GM19035 (cell line): ENCODE results near the gene CD99L2.

Experiments
- ATAC-seq: cut with Tn5 transposase; IDR thresholded peaks from one replicate; pipeline ENCODE4 v1.9.1; 2021; ENCODE audit not compliant: unreplicated experiment

The CD99L2 gene

DNA sequence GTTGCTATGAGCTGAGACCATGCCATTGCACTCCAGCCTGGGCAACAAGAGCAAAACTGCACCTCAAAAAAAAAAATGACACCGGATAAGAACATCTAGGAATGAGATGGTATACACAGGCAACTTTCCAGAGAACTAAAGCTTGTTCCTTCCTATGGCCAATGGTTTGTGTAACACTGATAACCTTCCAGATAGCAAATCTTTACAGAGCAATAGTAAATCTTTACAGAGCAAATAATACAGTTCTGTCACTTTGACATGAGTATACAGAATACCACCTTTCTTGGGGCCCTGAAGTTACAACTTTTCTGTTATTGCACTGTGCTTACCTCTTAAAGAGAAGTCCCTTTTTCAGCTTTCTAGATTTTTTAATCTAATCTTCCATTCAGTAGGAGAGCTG lies 91.6 kb downstream of the CD99L2 start:
- no peak for ATAC-seq

DNA sequence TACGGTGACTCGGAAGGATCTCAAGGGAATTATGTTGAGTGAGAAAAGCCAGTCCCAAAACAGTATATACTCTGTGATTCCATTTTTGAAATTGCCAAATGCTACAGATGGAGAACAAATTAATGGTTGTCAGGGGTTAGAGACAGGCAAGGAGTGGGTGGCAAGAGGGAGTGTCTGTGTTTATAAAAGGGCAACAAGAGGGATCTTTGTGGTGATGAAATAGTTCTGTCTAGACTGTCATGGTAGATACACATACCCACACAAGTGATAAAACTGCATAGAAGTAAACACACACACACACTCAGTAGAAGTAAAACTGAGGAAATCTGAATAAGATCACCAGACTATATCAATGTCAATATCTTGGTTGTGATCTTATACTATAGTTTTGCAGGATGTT lies 92.7 kb downstream of the CD99L2 start:
- no peak for ATAC-seq

DNA sequence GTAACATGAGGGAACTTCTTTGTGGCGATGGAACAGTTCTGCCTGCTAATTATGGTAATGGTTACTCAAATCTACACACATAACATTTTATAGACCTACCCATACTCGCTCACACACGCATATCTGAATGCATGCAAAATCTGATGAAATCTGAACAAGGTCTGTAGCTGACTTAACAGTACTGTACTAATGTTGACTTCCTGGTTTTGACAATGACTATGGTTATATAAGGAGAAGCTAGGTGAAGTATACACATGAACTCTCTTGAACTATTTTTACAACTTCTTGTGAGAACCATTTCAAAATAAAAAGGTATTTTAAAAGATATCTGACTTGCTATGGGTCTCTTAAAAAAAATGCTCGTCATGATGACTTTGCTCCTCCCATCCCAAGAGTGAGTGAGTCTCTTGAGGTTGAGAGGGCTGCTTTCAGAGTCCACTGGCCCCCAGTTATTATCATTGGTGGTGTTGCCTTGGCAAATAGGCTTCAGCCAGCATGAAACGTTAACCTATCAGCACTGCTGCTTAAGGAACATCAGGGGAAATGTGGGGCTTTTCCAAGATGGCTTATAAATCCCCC lies 105.4 kb downstream of the CD99L2 start:
- ATAC-seq = no peak

DNA sequence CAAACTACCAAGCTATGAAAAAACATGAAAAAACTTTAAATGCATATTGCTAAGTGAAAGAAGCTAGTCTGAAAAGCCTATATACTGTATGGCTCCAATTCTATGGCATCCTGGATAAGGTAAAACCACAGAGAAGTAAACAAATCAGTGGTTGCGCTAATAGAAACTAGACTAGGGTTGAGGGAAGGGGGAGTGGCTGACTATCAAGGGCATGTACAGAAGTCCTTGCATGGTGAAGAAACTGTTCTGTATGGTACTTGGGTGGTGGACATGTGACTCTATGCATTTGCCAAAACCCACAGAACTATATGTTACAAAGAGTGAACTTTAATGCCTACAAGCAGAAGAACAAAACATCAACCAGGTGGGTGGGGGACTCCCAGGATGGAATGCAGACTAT lies 108.4 kb downstream of the CD99L2 start:
- peak; percentile 60 for ATAC-seq

DNA sequence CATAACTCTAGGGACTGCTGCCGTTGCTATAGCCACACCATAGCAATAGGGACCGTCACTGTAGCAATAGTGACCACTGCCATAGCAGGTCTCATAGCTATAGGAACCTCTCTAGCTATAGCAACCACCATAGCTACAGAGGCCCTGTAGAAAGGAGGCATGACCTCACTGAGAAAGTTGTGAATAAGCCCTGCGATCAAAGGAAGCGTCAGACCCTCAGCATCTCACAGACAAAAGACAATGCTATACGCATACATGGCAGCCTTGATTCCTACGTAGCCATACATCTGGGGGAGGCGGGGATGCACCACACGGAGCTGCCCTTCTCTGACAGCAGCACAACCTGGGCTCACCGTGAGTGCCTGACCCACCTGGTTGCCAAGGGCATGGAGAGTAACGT lies 116.8 kb downstream of the CD99L2 start:
- ATAC-seq = no peak

DNA sequence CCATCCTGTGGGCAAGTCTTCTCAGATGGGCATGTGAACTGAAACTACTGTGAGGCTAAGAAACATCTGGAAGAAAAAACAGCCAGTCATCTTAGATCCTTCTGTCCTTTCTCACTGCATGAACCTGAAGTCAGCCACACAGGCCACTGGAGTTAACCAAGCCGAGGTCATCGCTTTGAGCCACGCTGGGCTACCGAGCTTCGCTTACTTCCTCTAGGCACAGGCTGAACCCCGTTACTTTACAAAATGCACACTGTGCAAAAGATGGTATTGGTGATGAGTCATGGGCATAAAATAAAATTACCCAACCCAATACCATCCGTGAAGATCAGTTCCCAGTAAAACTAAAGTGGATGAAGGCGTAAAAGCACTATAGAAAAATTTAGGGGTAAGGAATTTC lies 119.1 kb downstream of the CD99L2 start:
- ATAC-seq = no peak

DNA sequence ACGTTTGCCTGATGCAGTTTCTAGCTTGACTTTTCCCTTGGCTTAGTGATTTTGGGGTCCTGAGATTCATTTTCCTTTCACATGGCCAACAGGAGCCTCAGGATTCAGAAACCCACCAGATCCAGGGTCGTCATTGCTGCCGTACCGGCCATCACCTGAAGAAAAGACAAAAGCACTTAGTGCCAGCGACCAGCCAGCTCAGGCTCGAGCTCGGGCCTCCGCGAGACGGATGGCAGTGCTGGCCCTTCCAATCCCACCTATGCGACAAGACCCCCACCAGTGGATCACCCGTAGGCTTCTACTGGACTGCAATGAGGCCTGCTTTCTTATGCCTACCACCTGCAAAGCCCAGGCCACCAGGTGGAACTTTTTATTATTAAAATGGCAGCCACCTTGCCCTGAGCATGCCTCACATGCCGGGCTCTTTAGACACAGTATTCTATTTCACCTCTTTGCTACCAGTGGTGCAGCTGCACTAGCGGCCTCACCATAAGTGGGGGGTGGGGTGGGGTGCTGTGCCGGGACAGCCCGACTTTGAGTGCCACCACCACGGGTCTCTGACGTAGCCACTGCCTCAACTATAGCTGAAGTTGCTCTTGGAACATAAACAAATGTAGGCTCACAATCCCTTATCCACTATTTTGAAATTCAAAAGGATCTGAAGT lies 121.0 kb downstream of the CD99L2 start:
- ATAC-seq = no peak

DNA sequence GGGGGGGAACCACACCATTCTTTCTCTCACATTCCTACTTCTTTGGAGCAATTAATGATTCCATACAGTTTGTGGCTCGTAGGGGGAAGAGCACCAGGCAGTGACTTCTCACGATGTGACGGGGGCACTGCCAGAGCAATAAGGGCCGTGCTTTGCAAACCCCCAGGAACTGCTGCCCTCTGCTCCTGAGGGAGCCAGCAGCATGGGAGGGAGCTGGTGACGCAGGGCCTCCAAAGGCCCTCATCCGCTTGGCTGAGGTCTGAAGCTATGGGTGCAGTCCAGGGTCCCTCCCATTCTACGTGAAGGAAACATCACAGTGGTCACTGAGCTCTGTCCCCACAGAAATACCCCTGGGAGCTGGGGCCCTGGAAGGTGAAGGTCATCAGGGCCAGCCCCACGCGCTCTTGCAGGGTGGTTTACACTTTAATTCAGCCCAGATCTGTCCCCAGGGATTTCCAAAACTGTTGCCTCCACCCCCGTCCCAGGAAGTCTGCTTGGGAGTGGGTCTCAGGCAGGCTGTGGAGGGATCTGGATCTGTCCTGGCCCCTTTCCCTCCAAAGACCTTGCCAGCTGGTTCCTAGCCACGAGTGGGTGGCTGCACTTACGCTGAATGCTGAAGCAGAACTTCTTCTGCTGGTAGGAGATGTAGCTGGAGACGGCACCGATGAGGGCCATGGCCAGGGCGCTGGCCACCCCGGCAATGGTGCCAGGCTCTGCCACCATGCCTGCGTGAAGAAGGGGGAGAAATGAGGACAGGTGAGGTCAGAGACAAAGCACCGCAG lies 122.7 kb downstream of the CD99L2 start:
- no peak for ATAC-seq

DNA sequence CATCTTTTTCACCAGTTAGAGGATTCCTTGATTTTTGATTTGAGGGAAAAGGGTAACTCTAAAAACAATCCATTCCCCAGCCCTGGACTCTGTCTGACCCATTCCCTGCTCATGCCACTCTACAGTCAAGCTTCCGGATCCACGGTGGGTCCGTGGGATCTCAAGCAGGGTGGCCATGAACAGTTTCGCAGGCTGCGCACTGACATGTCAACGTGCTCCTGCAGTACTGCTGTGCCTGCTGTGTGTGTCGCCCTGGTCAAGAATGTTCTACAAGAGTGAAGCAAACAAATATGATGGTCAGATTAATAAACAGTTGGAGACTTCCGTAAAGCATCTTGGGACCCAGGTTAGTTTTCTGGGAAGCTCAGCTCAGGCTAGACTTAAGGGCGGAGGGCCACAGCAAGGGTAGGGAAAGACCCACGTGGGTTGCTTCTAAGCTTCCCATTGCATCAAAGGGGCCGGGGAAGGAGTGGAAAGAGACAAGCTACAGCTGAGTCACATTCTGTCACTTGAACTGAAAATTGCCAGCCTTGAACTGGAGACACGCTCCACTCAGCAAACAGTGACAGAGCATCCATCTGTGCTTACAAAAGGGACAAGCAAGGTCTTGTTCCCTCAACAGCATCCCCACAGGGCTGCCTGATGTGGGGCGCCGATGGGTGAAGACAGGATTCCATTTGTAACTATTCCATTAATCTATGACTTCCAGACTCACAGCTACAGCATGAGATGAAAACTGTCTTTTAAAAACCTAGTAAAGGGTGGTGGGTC lies 123.5 kb downstream of the CD99L2 start:
- ATAC-seq = no peak

DNA sequence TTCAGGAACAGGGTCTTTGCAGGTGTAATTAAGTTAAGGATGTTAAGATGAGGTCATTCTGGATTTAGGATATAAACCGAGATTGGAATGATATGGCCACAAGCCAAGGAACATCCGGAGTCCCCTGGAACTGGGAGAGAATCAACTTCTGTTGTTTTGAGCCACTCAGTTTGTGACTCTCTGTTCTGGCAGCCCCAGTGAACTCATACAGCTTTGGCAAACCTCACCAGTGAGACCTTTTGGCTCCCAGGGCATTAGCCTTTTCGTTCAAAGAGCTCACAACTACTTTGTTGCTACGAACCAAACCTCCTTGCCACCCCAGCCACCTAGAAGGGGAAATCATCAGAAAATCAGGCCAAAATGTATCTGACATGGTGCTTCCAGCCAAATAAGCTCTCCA lies 124.8 kb downstream of the CD99L2 start:
- ATAC-seq = no peak

DNA sequence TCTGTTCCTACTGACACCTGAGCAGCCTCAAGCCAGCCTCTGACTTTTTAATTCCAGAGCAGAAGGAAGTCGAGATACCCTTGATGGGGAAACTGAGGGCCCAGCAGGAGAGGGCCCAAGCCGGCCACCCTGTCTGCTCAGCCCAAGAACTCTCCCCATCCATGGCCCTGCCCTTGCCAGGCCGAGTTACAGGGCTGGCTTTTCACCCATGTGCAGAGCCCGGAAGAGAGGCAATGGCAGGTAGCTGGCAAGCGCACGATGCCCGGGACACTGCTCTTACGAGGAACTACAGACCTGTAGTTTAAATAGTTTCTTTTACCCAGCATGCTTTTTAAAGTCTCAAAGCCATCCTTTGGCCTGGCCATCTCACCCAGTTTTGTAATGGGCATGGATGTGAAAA lies 125.4 kb downstream of the CD99L2 start:
- ATAC-seq = no peak

DNA sequence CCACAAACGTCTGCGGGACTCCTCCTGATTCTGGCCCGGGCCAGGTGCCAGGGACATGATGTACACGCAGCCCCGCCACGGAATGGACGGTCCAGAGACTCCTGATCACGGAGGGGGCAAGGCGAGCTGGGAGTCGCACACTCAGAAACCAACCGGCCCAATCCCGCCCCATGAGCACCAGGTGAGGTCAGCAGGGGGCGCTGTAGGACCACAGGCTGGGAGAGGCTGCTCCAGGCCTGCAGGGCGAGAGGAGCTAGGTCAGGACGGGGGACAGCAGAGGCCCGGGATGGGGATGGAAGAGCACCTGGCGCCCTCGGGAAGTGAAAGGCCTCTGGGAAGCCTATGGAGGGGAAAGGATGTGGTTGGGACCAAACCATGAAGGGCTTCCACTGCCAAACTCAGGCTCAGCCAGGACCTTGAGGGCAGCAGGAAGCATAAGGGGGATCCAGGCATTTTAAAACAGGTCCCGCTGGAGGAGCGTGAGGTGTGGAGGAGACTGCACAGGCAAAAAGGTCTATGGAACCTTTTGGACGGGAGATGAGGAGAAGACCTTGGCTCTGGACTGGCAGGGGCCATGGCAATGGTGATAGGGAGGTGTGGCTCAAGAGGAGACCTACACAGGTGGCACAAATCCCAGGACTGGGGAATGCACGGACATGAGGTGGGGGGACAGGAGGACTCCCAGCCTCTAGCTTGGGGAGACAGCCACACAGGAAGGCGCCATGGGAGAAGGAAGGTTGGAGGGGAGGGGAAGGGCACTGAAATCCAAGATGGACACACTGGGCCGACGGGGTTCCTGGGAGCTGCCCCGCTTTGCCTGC lies 126.1 kb downstream of the CD99L2 start:
- peak; percentile 84 for ATAC-seq

DNA sequence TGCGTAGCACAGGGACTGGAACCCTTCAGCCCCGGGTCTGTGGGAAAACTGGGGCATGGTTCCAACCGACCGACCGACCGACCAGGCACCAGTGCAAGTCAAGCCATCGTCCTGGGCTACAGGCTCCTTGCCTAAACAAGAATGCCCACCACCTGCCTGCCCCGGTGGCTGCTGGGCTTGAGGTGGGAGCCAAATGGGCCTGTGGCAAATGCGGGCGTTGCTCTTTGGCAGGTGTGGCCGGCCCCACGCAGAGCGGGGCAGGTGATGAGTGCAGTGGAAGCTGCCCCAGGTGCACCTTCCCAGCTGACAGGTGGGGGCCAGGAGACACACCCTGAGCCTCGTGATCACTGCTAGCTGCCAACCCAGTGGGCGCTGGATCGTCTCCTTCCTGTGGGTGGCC lies 127.4 kb downstream of the CD99L2 start:
- no peak for ATAC-seq

DNA sequence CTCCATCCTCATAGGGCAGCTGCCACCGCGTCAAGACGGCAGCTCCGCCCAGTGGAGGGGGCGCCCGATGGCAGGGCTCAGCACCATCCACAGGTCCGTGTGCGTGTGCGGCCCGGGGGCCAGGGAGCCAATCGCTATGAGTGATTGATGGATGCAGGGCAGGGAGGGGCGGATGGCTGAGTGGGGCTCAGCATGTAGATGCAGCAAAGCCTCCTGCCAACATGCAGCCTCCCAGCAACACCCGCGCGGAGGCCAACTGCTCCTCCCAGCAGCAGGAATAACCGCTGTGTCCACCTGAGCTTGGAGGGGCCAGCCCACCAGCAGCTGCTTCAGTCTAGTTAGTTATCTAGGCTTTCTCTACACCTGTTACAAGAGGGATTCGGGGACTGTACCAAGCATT lies 127.8 kb downstream of the CD99L2 start:
- no peak for ATAC-seq

DNA sequence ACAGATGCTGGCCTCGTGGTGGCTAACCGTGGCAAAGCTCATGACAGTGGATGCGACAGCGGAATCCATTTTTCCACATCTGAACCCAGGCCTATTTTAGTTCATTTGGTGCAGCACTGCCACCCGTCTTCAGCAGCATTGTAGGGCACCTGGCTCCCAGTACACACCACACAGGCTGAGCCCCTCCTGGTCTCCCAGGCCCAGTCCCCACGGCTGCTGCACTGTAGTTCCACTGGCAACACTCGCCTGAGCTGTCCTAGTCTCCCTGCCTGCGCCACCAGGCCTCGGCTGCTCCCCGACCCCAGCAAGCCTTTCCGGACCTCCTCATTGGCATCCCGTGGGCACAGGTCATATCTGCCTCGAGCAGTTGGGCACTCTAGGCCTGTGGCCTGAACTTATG lies 129.1 kb downstream of the CD99L2 start:
- no peak for ATAC-seq

DNA sequence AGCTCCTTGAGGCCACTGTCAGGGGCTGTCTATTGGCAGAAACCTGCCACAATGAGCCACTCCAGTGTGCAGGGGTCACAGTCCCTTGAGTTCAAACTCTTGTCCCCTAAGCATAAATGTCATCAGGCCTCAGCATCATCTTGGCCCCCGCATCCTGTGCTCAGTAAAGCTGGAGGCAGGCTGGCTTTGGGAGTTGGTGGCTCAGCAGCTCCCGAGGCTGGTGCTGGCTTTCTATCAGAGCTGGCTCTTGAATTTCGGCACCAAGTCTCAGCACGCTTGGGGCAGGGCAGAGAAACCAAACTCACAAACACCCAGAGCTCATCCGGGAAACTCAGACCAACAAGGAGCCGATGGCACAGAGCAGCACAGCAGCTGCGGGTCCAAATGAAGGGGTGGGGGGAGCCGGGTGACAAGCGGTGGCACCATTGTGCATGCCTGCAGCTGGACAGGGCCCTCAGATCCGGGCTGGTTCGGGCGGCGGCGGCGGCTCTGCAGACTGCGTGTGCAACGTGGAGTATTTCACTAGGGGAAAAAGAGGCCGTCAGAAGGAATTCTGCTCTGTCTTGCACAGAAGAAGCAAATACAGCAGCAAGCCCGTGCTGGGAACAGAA lies 129.8 kb downstream of the CD99L2 start:
- no peak for ATAC-seq

DNA sequence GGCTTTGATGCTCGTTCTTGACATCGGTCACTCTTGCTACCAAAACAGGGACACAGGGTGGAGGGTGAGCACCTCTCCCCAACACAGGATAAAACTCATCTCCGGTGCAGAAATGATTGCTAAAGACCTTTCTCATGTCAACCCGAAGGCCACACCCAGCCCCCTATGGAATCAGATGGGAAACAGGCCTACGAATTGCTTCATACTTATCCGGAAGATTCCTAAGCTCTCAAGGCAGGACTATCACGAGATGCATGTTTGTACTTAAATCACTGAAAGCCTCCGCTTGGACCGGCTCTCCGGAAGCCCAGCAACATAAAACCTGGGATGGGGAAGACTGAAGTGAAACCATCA lies 130.4 kb downstream of the CD99L2 start:
- ATAC-seq = no peak

DNA sequence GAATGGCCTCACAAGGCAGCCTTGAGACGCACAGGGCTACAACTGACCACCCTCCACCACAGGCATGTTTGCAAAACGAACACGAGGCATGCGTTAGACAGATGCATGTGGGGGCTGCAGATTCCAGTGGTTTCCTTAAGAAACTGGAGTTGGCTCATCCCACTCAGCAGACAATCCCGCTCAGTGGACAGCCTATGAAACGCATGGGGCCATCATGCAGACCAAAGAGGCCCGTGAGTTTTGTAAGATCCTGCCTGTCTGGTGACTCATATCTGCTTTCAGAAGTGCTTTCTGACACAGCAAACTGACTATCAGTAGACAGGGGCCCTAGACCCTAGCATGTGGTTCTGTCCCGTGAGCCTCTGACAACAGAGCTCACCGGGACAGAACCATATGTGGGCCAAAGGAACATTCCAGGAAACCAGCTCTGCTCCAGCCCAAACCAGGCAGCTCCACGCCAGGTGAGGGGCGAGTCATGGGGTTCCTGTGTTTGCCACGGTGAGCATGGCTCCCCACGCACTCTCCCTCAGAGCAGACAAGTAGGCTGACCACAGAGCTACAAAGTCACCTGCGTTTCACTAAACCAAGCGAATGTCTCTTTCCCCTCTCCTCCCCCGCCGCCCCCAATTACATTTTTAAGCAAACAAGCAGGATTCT lies 130.9 kb downstream of the CD99L2 start:
- ATAC-seq = peak; percentile 50

DNA sequence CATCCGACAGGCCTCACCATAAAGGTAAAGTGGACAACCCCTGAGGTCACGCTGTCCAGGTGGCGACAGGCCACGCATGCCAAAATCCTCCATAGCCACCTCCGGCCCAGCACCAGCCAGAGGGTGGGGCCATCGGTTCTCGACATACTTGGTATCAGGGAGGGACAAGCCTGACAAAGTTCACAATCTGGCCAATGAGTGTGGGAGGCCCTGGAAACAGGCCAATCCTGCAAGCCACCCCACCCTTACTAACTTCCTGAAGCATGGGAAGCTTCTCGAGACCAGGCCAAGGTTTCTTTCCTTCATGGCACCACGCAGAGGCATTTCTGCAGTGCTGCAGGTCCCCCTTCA lies 131.4 kb downstream of the CD99L2 start:
- ATAC-seq = no peak
